Measurements from ENCODE around the gene MICAL2.

The MICAL2 gene

GRCh38 chr11:12074529-12075195 lies 35.7 kb upstream of the MICAL2 start:
- TF ChIP-seq FOXM1 (IDR thresholded peaks at IDR 0.05; ENCODE audit: borderline replicate concordance, low read depth) (no peak), TEAD4 (IDR thresholded peaks at IDR 0.05) (no peak), CEBPB (IDR thresholded peaks at IDR 0.05) (no peak), USF1 (IDR thresholded peaks at IDR 0.05) (no peak), EP300 (IDR thresholded peaks at IDR 0.05; ENCODE audit: borderline replicate concordance) (no peak), CREB1 (IDR thresholded peaks at IDR 0.05; ENCODE audit: low read depth) (no peak), REST (IDR thresholded peaks at IDR 0.05; ENCODE audit: low read depth) (no peak), TCF12 (IDR thresholded peaks at IDR 0.05; ENCODE audit: low read depth) (no peak), ZBTB7A (IDR thresholded peaks at IDR 0.05; ENCODE audit: low read depth) (no peak), RAD21 (IDR thresholded peaks at IDR 0.05; ENCODE audit: low read depth) (no peak), NFIC (IDR thresholded peaks at IDR 0.05) (no peak), MAX (IDR thresholded peaks at IDR 0.05) (no peak)

GRCh38 chr11:12075291-12075690 lies 35.1 kb upstream of the MICAL2 start:
- no peak for TF ChIP-seq MAX (IDR thresholded peaks at IDR 0.05)
- TF ChIP-seq USF1 (IDR thresholded peaks at IDR 0.05), result no peak

GRCh38 chr11:12075822-12076821 lies 34.3 kb upstream of the MICAL2 start:
- TF ChIP-seq MAX (IDR thresholded peaks at IDR 0.05), result no peak
- TF ChIP-seq CREB1 (IDR thresholded peaks at IDR 0.05; ENCODE audit: low read depth), result no peak
- TF ChIP-seq ZBTB7A (IDR thresholded peaks at IDR 0.05; ENCODE audit: low read depth), result no peak
- TF ChIP-seq FOXM1 (IDR thresholded peaks at IDR 0.05; ENCODE audit: borderline replicate concordance, low read depth), result no peak
- no peak for TF ChIP-seq NFIC (IDR thresholded peaks at IDR 0.05)
- no peak for TF ChIP-seq USF1 (IDR thresholded peaks at IDR 0.05)
- no peak for TF ChIP-seq YY1 (IDR thresholded peaks at IDR 0.05; ENCODE audit: low read depth)
- no peak for TF ChIP-seq EP300 (IDR thresholded peaks at IDR 0.05; ENCODE audit: borderline replicate concordance)
- no peak for TF ChIP-seq TAF1 (IDR thresholded peaks at IDR 0.05; ENCODE audit: low read depth)
- no peak for TF ChIP-seq EGR1 (IDR thresholded peaks at IDR 0.05)
- TF ChIP-seq CEBPB (IDR thresholded peaks at IDR 0.05), result no peak
- TF ChIP-seq REST (IDR thresholded peaks at IDR 0.05; ENCODE audit: low read depth), result no peak
- no peak for TF ChIP-seq TCF12 (IDR thresholded peaks at IDR 0.05; ENCODE audit: low read depth)
- no peak for TF ChIP-seq RAD21 (IDR thresholded peaks at IDR 0.05; ENCODE audit: low read depth)
- TF ChIP-seq TEAD4 (IDR thresholded peaks at IDR 0.05), result no peak

GRCh38 chr11:12076840-12077534 lies 33.4 kb upstream of the MICAL2 start:
- TF ChIP-seq TCF12 (IDR thresholded peaks at IDR 0.05; ENCODE audit: low read depth) (no peak), MAX (IDR thresholded peaks at IDR 0.05) (no peak), TAF1 (IDR thresholded peaks at IDR 0.05; ENCODE audit: low read depth) (no peak), NFIC (IDR thresholded peaks at IDR 0.05) (no peak), RAD21 (IDR thresholded peaks at IDR 0.05; ENCODE audit: low read depth) (no peak), CEBPB (IDR thresholded peaks at IDR 0.05) (no peak), REST (IDR thresholded peaks at IDR 0.05; ENCODE audit: low read depth) (no peak), EGR1 (IDR thresholded peaks at IDR 0.05) (no peak), EP300 (IDR thresholded peaks at IDR 0.05; ENCODE audit: borderline replicate concordance) (no peak)

All from Ishikawa (cell line).